GM10847 (cell line): ENCODE data around the gene CCDC120.

Experiments used
- POLR2A ChIP-seq: IDR thresholded peaks from 2 replicates; pipeline ENCODE4 v1.6.1; 2011; ENCODE audit not compliant: insufficient read length; ENCODE audit errors: extremely low read depth

Gene CCDC120

GRCh38 chrX:49110417-49110816 is 51.6 kb downstream of the CCDC120 start:
- TF ChIP-seq POLR2A: no peak

GRCh38 chrX:49111791-49112190 is 53.0 kb downstream of the CCDC120 start:
- no peak for TF ChIP-seq POLR2A

- no peak for TF ChIP-seq POLR2A
Measured at GRCh38 chrX:49116076-49116475, 57.3 kb downstream of the CCDC120 start.

- TF ChIP-seq POLR2A: no peak
Measured at GRCh38 chrX:49116716-49117115, 57.9 kb downstream of the CCDC120 start.

DNA sequence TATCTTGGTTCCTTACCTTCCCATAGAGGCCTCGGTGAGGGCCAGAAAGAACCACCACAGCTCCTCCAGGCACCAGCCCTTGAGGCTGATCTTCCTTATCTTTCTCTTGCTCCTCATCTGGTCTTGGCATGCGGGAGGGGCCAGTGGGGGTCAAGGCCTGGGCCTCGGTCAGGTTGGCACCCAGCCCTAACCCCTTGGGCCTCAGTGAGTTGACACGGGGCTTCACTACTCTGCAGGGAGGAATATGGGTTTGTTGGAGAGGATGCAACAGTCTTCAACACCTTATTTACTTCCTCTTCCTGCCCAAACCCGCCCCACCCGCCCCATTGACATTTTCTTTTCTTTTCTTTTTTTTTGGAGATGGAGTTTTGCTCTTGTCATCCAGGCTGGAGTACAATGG is 58.8 kb downstream of the CCDC120 start:
- TF ChIP-seq POLR2A: no peak
